NB4 (cell line): ENCODE data around the gene PCAT6.
A peak's percentile ranks its signal among the peaks of the same experiment; 100 is the strongest.

Experiments
- DNase-seq: peaks from one replicate; pipeline ENCODE4 v3.0.0; 2010; ENCODE audit warnings: low read depth
- H3K4me3 ChIP-seq: one replicate; pipeline ENCODE4 v1.5.1; 2011; ENCODE audit warnings: mild to moderate bottlenecking, low read depth, low read length, moderate library complexity
- CTCF ChIP-seq: IDR thresholded peaks from one replicate; pipeline ENCODE4 v1.5.1; 2012; ENCODE audit warnings: low read depth, low read length
- MAX ChIP-seq: IDR thresholded peaks from 2 replicates; pipeline ENCODE4 v1.6.1; 2011; ENCODE audit warnings: low read depth, low read length
- MYC ChIP-seq: IDR thresholded peaks from 2 replicates; pipeline ENCODE4 v1.6.1; 2011; ENCODE audit warnings: low read depth, low read length
- POLR2A ChIP-seq: IDR thresholded peaks from 2 replicates; pipeline ENCODE4 v1.6.1; 2011; ENCODE audit warnings: mild to moderate bottlenecking; ENCODE audit not compliant: insufficient read length; ENCODE audit errors: extremely low read depth

PCAT6 gene

GRCh38 chr1:202809597-202810159 is 1.1 kb upstream of the PCAT6 start:
- no peak for DNase-seq
- no peak for TF ChIP-seq CTCF
- TF ChIP-seq POLR2A: no peak
- H3K4me3 ChIP-seq: no peak overlapping the region

GRCh38 chr1:202810193-202810614 is 550 bp upstream of the PCAT6 start:
- no peak for DNase-seq
- peak overlapping the region; percentile 64 for H3K4me3 ChIP-seq
- TF ChIP-seq POLR2A: no peak
- no peak for TF ChIP-seq CTCF
- no peak for TF ChIP-seq MYC
- TF ChIP-seq MAX: no peak

- peak; percentile 52 for DNase-seq
- TF ChIP-seq MYC (peak; percentile 77), CTCF (no peak), MAX (peak; percentile 56), POLR2A (no peak)
- H3K4me3 ChIP-seq: peak overlapping the region; percentile 75
Observed at GRCh38 chr1:202811296-202812175, 782 bp downstream of the PCAT6 start.

- TF ChIP-seq CTCF (no peak), MYC (no peak), POLR2A (no peak), MAX (no peak)
- DNase-seq: no peak
- H3K4me3 ChIP-seq: peak overlapping the region; percentile 75
Observed at GRCh38 chr1:202812176-202813026, 1.6 kb downstream of the PCAT6 start.

- no peak for DNase-seq
- TF ChIP-seq MYC: no peak
- no peak for TF ChIP-seq CTCF
- no peak for TF ChIP-seq MAX
- TF ChIP-seq POLR2A: no peak
- no peak overlapping the region for H3K4me3 ChIP-seq
Observed at GRCh38 chr1:202815120-202815519, 4.4 kb downstream of the PCAT6 start.
